Body of pancreas (tissue), 4 donors: Measurements from ENCODE around the gene LIN7A. TPM values are rescaled to one million over a fixed set of nuclear protein-coding genes. Genes with fewer than 3 reads are reported as not detected.

ENCODE experiments used
- ATAC-seq: fragments of 150-250 bp; one replicate; pipeline ENCODE4 v1.9.1; 2016
- DNase-seq, 4 donors: peaks; one replicate each; pipeline ENCODE4 v3.0.0-alpha.2; 2019
- H3K27ac ChIP-seq, 4 donors: fragments of 200-600 bp; sonication (generic); 1 replicate in 3 of 4; 2 replicates in 1 of 4; pipeline versions ENCODE4 v1.5.1 to v1.6.1; 2016 to 2019; ENCODE audit warnings: mild to moderate bottlenecking in 1 of 4, mixed read lengths in 1 of 4, moderate library complexity in 1 of 4
- H3K27me3 ChIP-seq, 2 donors: fragments of 200-600 bp; sonication (generic); one replicate each; pipeline ENCODE4 v1.6.0; 2016; ENCODE audit warnings: mild to moderate bottlenecking in 1 of 2
- H3K36me3 ChIP-seq, 2 donors: fragments of 200-600 bp; sonication (generic); replicated peaks in 1 of 2; 2 replicates each; pipeline ENCODE4 v1.5.1; 2016; ENCODE audit warnings: low read depth in 2 of 2; ENCODE audit not compliant: insufficient read depth in 1 of 2
- H3K4me1 ChIP-seq: fragments of 200-600 bp; sonication (generic); one replicate; pipeline ENCODE4 v1.6.0; 2016
- H3K4me3 ChIP-seq, 2 donors: fragments of 200-600 bp; sonication (generic); 1 replicate in 1 of 2; 2 replicates in 1 of 2; pipeline ENCODE4 v1.5.1; 2016 to 2019
- H3K9me3 ChIP-seq, 3 donors: fragments of 200-600 bp; sonication (generic); 1 replicate in 2 of 3; 2 replicates in 1 of 3; pipeline ENCODE4 v1.5.1; 2016
- POLR2A ChIP-seq, 3 donors: fragments of 450-650 bp; IDR thresholded peaks; one replicate each; pipeline ENCODE4 v1.6.1; 2016; ENCODE audit warnings: antibody characterized with exemption in 3 of 3, mild to moderate bottlenecking in 2 of 3
- WGBS, 2 donors: methylation state at CpG; one replicate each; pipeline ENCODE4 v1.1.5; 2017; 5-methylcytosine and 5-hydroxymethylcytosine counted together
- intact Hi-C: fragments of 100-400 bp; cut with DNase I; formaldehyde crosslinking; loops from one replicate; pipeline ENCODE4 v1.15.1; 2023
- microRNA counts, 2 donors: library from miRNA; unstranded; fragments of <30 nt; microRNA quantifications; one replicate each; lab custom pipeline; 2017
- microRNA-seq, 2 donors: library from miRNA; unstranded; fragments of <30 nt; microRNA quantifications; one replicate each; pipeline ENCODE4, GENCODE V29; 2016; ENCODE audit warnings: borderline number of aligned reads in 2 of 2, borderline replicate concordance in 2 of 2
- small RNA-seq: library from RNA; depleted of rRNA; stranded (forward); fragments of <200 nt; gene quantifications from one replicate; pipeline ENCODE3, GENCODE V24; 2016
- total RNA-seq, 2 donors: library from RNA; depleted of rRNA; stranded (reverse); fragments of >200 nt; gene quantifications; one replicate each; pipeline ENCODE4 v1.1.0, GENCODE V29; 2016
- TF ChIP-seq, protein P1 (sequence below), 7 experiments: fragments of 450-650 bp in 4 of 7; fragments of 200-600 bp in 3 of 7; sonication (generic) in 3 of 7; IDR thresholded peaks; one replicate each; pipeline ENCODE4 v1.5.1; 2016 to 2019; ENCODE audit warnings: antibody characterized with exemption in 7 of 7

LIN7A gene
- total RNA-seq, 2 donors from 2014 or later: 0.66 to 1.0 TPM

- no peaks in the 10 kb centered on the region for H3K9me3 ChIP-seq
- H3K27me3 ChIP-seq: no peaks in the 10 kb centered on the region
- no peak overlapping the region for H3K27ac ChIP-seq
- ATAC-seq (no peak), DNase-seq (no peak)
- H3K4me1 ChIP-seq: no peaks in the 10 kb centered on the region
- no peaks in the 10 kb centered on the region for H3K36me3 ChIP-seq
- TF ChIP-seq, protein P1, sequence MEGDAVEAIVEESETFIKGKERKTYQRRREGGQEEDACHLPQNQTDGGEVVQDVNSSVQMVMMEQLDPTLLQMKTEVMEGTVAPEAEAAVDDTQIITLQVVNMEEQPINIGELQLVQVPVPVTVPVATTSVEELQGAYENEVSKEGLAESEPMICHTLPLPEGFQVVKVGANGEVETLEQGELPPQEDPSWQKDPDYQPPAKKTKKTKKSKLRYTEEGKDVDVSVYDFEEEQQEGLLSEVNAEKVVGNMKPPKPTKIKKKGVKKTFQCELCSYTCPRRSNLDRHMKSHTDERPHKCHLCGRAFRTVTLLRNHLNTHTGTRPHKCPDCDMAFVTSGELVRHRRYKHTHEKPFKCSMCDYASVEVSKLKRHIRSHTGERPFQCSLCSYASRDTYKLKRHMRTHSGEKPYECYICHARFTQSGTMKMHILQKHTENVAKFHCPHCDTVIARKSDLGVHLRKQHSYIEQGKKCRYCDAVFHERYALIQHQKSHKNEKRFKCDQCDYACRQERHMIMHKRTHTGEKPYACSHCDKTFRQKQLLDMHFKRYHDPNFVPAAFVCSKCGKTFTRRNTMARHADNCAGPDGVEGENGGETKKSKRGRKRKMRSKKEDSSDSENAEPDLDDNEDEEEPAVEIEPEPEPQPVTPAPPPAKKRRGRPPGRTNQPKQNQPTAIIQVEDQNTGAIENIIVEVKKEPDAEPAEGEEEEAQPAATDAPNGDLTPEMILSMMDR (IDR thresholded peaks at IDR 0.05): no peak
- TF ChIP-seq POLR2A (IDR thresholded peaks at IDR 0.05): no peak
- no peak overlapping the region for H3K4me3 ChIP-seq
- intact Hi-C loops: no loop called here
- WGBS, 2 donors: 20 to 25% methylated on average over 6 of the region's 6 CpGs
Measured at GRCh38 chr12:80745851-80746505, 191.8 kb downstream of the LIN7A start.

MicroRNA genes within 50 kb of the gene (microRNA counts, 767-probe panel; counts per million panel counts)
- microRNA hsa-miR-617 (lab: Ali Mortazavi, UCI) (0 to 736 counts per million in 2 donors), microRNA hsa-miR-618 (lab: Ali Mortazavi, UCI) (0 to 736 counts per million in 2 donors)

Small RNA genes within 50 kb of the gene (microRNA-seq; reads per million reads assigned to microRNA genes)
- 0 reads per million in 2 donors for gene MIR617
- 0.45 to 0.93 reads per million in 2 donors for gene MIR618

Small RNA genes within 50 kb of the gene (small RNA-seq; reads per million reads assigned to genes)
- gene MIR617: not detected
- gene MIR618: not detected

Other genes starting within 250 kb of the LIN7A start
- gene MYF6, start 230.3 kb downstream of the LIN7A start, total RNA-seq: not detected
- gene MYF5, start 221.0 kb downstream of the LIN7A start, total RNA-seq: not detected
- gene ACSS3, start 140.1 kb upstream of the LIN7A start, total RNA-seq: 10 to 100 TPM in 1 of 2 donors, 1 to 10 TPM in 1; 9.9 to 27.7 TPM